Measurements from ENCODE around the gene TTC38. TPM values are rescaled to one million over a fixed set of nuclear protein-coding genes. Genes with fewer than 3 reads are reported as not detected.

Gene TTC38
- total and polyA plus RNA-seq, 12 donors: 24.0 to 111 (median 39.7) TPM

DNA sequence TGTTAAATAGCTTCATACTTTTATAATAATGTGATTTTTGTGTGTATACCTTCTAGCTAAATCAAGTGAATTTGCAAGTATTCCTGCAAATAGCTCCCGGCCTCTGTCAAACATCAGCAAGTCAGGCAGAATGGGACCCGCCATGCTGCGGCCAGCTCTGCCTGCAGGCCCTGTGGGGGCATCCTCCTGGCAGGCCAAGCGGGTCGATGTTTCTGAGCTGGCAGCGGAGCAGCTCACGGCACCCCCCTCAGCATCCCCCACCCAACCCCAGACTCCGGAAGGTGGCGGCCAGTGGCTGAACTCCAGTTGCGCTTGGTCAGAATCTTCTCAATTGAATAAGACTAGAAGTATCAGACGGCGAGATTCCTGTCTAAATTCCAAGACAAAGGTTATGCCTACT, 48.2 kb downstream of the TTC38 start:
- no peak for DNase-seq
- TF ChIP-seq POLR2A (IDR thresholded peaks at IDR 0.05): no peak
- TF ChIP-seq CTCF (IDR thresholded peaks at IDR 0.05): no peak
- no peaks in the 10 kb centered on the region for H3K9me3 ChIP-seq (replicated peaks in 1 of 3)
- H3K27me3 ChIP-seq: no peaks in the 10 kb centered on the region
- no peaks in the 10 kb centered on the region for H3K4me1 ChIP-seq (replicated peaks in 1 of 2)
- no peaks in the 10 kb centered on the region for H3K36me3 ChIP-seq (replicated peaks in 1 of 2)
- WGBS, 4 donors: 88 to 98% (median 94%) methylated on average over 8 to 12 of the region's 12 CpGs
- intact Hi-C loops (cut with DNase I): loop anchor here in 1 of 2 donors (2.0 to 10.0 kb wide), 2 partner anchors 193 to 321 kb away; no protein-coding TSS in a partner anchor
- H3K4me3 ChIP-seq: no peak overlapping the region
- H3K27ac ChIP-seq: no peak overlapping the region

GRCh38 chr22:46317646-46318045, 49.8 kb downstream of the TTC38 start:
- no peak for TF ChIP-seq CTCF (IDR thresholded peaks at IDR 0.05)
- TF ChIP-seq POLR2A (IDR thresholded peaks at IDR 0.05): no peak
- Histone ChIP-seq H3K9me3 (replicated peaks in 1 of 3) (no peaks in the 10 kb centered on the region), H3K27ac (no peak overlapping the region), H3K4me1 (replicated peaks in 1 of 2) (no peaks in the 10 kb centered on the region), H3K27me3 (no peaks in the 10 kb centered on the region), H3K36me3 (replicated peaks in 1 of 2) (no peaks in the 10 kb centered on the region), H3K4me3 (no peak overlapping the region)
- WGBS, 4 donors: 88 to 94% (median 90%) methylated on average over 17 to 20 of the region's 20 CpGs
- no peak for DNase-seq
- intact Hi-C loops (cut with DNase I): loop anchor here in 1 of 2 donors (10.0 kb wide), 1 partner anchor 323 kb away; no protein-coding TSS in a partner anchor

DNA sequence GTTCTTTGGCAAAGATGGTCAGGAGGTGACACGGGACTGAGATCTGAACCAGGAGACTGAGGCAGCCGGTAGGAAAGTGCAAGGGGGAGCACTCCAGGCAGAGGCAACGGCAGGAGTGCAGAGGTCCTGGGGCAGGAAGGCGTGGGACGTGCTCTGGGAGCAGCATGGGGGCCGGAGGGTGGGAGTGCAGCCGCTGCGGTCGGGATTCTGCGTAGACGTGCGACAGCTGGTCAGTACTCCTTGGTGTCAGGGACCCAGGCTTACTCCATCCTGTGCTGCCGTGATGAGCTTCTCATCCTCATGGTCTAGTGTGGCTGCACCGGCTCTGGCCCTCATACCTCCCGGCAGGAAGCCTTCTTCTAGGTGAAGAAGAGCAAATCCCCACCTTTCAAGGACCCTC, 50.8 kb downstream of the TTC38 start:
- Histone ChIP-seq H3K36me3 (replicated peaks in 1 of 2) (no peaks in the 10 kb centered on the region), H3K9me3 (replicated peaks in 1 of 3) (no peaks in the 10 kb centered on the region), H3K4me1 (replicated peaks in 1 of 2) (no peaks in the 10 kb centered on the region), H3K4me3 (no peak overlapping the region), H3K27me3 (no peaks in the 10 kb centered on the region), H3K27ac (no peak overlapping the region)
- DNase-seq: no peak
- no peak for TF ChIP-seq CTCF (IDR thresholded peaks at IDR 0.05)
- TF ChIP-seq POLR2A (IDR thresholded peaks at IDR 0.05): no peak
- WGBS, 4 donors: 91 to 98% (median 96%) methylated on average over 10 to 15 of the region's 15 CpGs
- intact Hi-C loops (cut with DNase I): loop anchor here in 1 of 2 donors (10.0 kb wide), 1 partner anchor 324 kb away; no protein-coding TSS in a partner anchor

DNA sequence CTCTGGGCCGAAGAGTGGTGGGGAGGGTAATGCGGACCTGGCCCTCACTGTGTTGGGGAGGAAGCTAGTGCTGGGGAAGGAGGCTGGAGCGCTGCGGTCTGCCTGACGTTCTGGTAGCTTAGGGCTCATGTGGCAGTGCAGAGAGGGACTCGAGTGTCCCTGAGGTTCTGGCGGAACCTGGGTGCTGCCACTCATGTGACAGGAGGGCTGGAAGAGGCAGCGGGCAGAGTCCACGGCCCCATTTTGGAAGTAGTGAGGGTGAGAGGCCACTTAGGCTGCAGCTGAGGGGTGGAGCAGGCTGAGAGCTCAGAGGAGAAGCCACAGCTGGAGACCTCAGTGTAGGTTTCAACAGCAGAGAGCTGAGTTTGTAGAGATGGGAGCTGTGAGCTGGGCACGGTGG, 51.5 kb downstream of the TTC38 start:
- no peak overlapping the region for H3K4me3 ChIP-seq
- H3K27me3 ChIP-seq: no peaks in the 10 kb centered on the region
- TF ChIP-seq CTCF (IDR thresholded peaks at IDR 0.05) (no peak), POLR2A (IDR thresholded peaks at IDR 0.05) (no peak)
- H3K36me3 ChIP-seq (replicated peaks in 1 of 2): no peaks in the 10 kb centered on the region
- intact Hi-C loops (cut with DNase I): loop anchor here in 1 of 2 donors (10.0 kb wide), 1 partner anchor 325 kb away; no protein-coding TSS in a partner anchor
- no peaks in the 10 kb centered on the region for H3K4me1 ChIP-seq (replicated peaks in 1 of 2)
- H3K9me3 ChIP-seq (replicated peaks in 1 of 3): no peaks in the 10 kb centered on the region
- WGBS, 4 donors: 94 to 99% (median 98%) methylated on average over 8 to 10 of the region's 10 CpGs
- no peak overlapping the region for H3K27ac ChIP-seq
- DNase-seq: no peak
